ENCODE results near the gene PRSS36. TPM values are rescaled to one million over a fixed set of nuclear protein-coding genes. Genes with fewer than 3 reads are reported as not detected.
"Not testable (repeated sequence)": the region's sequence is repeated elsewhere in the genome, so short reads cannot be mapped to it uniquely, and the experiment has no call there.

The PRSS36 gene
- polyA plus RNA-seq, 12 donors, result 0.92 to 2.0 (median 1.4) TPM; not detected in 2

GRCh38 chr16:31105677-31106213, 44.1 kb downstream of the PRSS36 start:
- DNase-seq, result no peak

GRCh38 chr16:31100876-31101641, 48.8 kb downstream of the PRSS36 start:
- DNase-seq, result not testable (repeated sequence)

GRCh38 chr16:31099860-31100638, 49.8 kb downstream of the PRSS36 start:
- DNase-seq, result no peak

GRCh38 chr16:31094424-31095120, 55.3 kb downstream of the PRSS36 start, which contains the start of gene VKORC1:
Gene VKORC1 (minus strand): TSS chr16:31094797. CDS start chr16:31094729, 68 bp downstream.
- peak; percentile 93 for DNase-seq

- no peak for DNase-seq
Measured at GRCh38 chr16:31094088-31094423, 55.8 kb downstream of the PRSS36 start.

- no peak for DNase-seq
Measured at GRCh38 chr16:31093132-31093703, 56.6 kb downstream of the PRSS36 start.

GRCh38 chr16:31092330-31092729, 57.5 kb downstream of the PRSS36 start:
- no peak for DNase-seq

- DNase-seq, result no peak
Measured at GRCh38 chr16:31090540-31090939, 59.3 kb downstream of the PRSS36 start.

- DNase-seq, result no peak
Measured at GRCh38 chr16:31089199-31089598, 60.7 kb downstream of the PRSS36 start.

Other genes starting within 250 kb of the PRSS36 start
- gene FBXL19, start 226.5 kb downstream of the PRSS36 start, polyA plus RNA-seq (ENCODE audit: insufficient read length in 12 of 12), result 10 to 100 TPM in 5 of 12 donors, 1 to 10 TPM in 6, not detected in 1; 5.3 to 29.1 (median 9.5) TPM
- gene ORAI3, start 201.0 kb downstream of the PRSS36 start, polyA plus RNA-seq (ENCODE audit: insufficient read length in 12 of 12), result 10 to 100 TPM in 3 of 12 donors, 1 to 10 TPM in 8, not detected in 1; 7.4 to 11.3 (median 8.8) TPM
- gene SETD1A, start 192.3 kb downstream of the PRSS36 start, polyA plus RNA-seq (ENCODE audit: insufficient read length in 12 of 12), result 10 to 100 TPM in 9 of 12 donors, 1 to 10 TPM in 2, not detected in 1; 9.5 to 19.5 (median 11.0) TPM
- gene HSD3B7, start 164.9 kb downstream of the PRSS36 start, polyA plus RNA-seq (ENCODE audit: insufficient read length in 12 of 12), result 10 to 100 TPM in 1 of 12 donors, 1 to 10 TPM in 10, not detected in 1; 6.9 to 16.3 (median 9.0) TPM
- 1 to 10 TPM in 6 of 12 donors, under 1 TPM in 4, not detected in 2; 0.78 to 7.1 (median 1.5) TPM for gene STX1B, start 139.4 kb downstream of the PRSS36 start, polyA plus RNA-seq (ENCODE audit: insufficient read length in 12 of 12)
- 10 to 100 TPM in 11 of 12 donors, not detected in 1; 33.1 to 71.9 (median 39.3) TPM for gene STX4, start 116.5 kb downstream of the PRSS36 start, polyA plus RNA-seq (ENCODE audit: insufficient read length in 12 of 12)
- 1 to 10 TPM in 11 of 12 donors, not detected in 1; 5.3 to 9.5 (median 7.2) TPM for gene ZNF668, start 75.8 kb downstream of the PRSS36 start, polyA plus RNA-seq (ENCODE audit: insufficient read length in 12 of 12)
- gene ZNF646, start 75.6 kb downstream of the PRSS36 start, polyA plus RNA-seq (ENCODE audit: insufficient read length in 12 of 12), result 10 to 100 TPM in 2 of 12 donors, 1 to 10 TPM in 9, not detected in 1; 7.1 to 13.3 (median 9.5) TPM
- 10 to 100 TPM in 1 of 12 donors, 1 to 10 TPM in 10, not detected in 1; 1.8 to 16.4 (median 4.6) TPM for gene PRSS53, start 61.1 kb downstream of the PRSS36 start, polyA plus RNA-seq (ENCODE audit: insufficient read length in 12 of 12)
- gene VKORC1, start 55.3 kb downstream of the PRSS36 start, polyA plus RNA-seq (ENCODE audit: insufficient read length in 12 of 12), result 10 to 100 TPM in 11 of 12 donors, not detected in 1; 50.0 to 71.5 (median 58.6) TPM
- gene BCKDK, start 41.7 kb downstream of the PRSS36 start, polyA plus RNA-seq (ENCODE audit: insufficient read length in 12 of 12), result 10 to 100 TPM in 11 of 12 donors, not detected in 1; 19.1 to 30.0 (median 24.8) TPM
- 10 to 100 TPM in 11 of 12 donors, not detected in 1; 41.5 to 63.1 (median 46.7) TPM for gene KAT8, start 32.4 kb downstream of the PRSS36 start, polyA plus RNA-seq (ENCODE audit: insufficient read length in 12 of 12)
- 10 to 100 TPM in 2 of 12 donors, 1 to 10 TPM in 2, under 1 TPM in 6, not detected in 2; 0.16 to 39.2 (median 0.61) TPM for gene PRSS8, start 14.3 kb downstream of the PRSS36 start, polyA plus RNA-seq (ENCODE audit: insufficient read length in 12 of 12)
- gene FUS, start 30.1 kb upstream of the PRSS36 start, polyA plus RNA-seq (ENCODE audit: insufficient read length in 12 of 12), result 1,000 to 10,000 TPM in 1 of 12 donors, 100 to 1,000 TPM in 11; 290 to 4,308 (median 418) TPM
- gene PYCARD, start 52.7 kb upstream of the PRSS36 start, polyA plus RNA-seq (ENCODE audit: insufficient read length in 12 of 12), result 10 to 100 TPM in 3 of 12 donors, 1 to 10 TPM in 8, not detected in 1; 3.8 to 28.0 (median 6.0) TPM
- 10 to 100 TPM in 11 of 12 donors, not detected in 1; 19.1 to 87.8 (median 58.2) TPM for gene TRIM72, start 64.1 kb upstream of the PRSS36 start, polyA plus RNA-seq (ENCODE audit: insufficient read length in 12 of 12)
- gene PYDC1, start 67.1 kb upstream of the PRSS36 start, polyA plus RNA-seq (ENCODE audit: insufficient read length in 12 of 12), result 1 to 10 TPM in 5 of 12 donors, under 1 TPM in 5, not detected in 2; 0.27 to 2.1 (median 0.95) TPM
- gene ITGAM, start 109.9 kb upstream of the PRSS36 start, polyA plus RNA-seq (ENCODE audit: insufficient read length in 12 of 12), result 1 to 10 TPM in 11 of 12 donors, not detected in 1; 2.1 to 9.2 (median 3.2) TPM
- 1 to 10 TPM in 4 of 12 donors, under 1 TPM in 6, not detected in 2; 0.34 to 7.5 (median 0.84) TPM for gene ITGAX, start 205.1 kb upstream of the PRSS36 start, polyA plus RNA-seq (ENCODE audit: insufficient read length in 12 of 12)
- 1 to 10 TPM in 4 of 12 donors, under 1 TPM in 6, not detected in 2; 0.15 to 1.5 (median 0.62) TPM for gene ITGAD, start 243.3 kb upstream of the PRSS36 start, polyA plus RNA-seq (ENCODE audit: insufficient read length in 12 of 12)